GM12874 (cell line): Measurements from ENCODE around the gene SBSN.

Experiments
- CTCF ChIP-seq: IDR thresholded peaks from 2 replicates; pipeline ENCODE4 v1.5.1; 2011; ENCODE audit warnings: low read depth, mild to moderate bottlenecking, control low read depth, low read length, moderate library complexity; ENCODE audit not compliant: insufficient read depth

SBSN gene

GRCh38 chr19:35558400-35559280 lies 30.5 kb upstream of the SBSN start:
- no peak for TF ChIP-seq CTCF

GRCh38 chr19:35557539-35558399 lies 29.7 kb upstream of the SBSN start:
- 0 out of 2 replicates have a peak, but pooled peaks have one; percentile 4 for TF ChIP-seq CTCF

GRCh38 chr19:35556846-35557538 lies 28.9 kb upstream of the SBSN start:
- no peak for TF ChIP-seq CTCF

GRCh38 chr19:35556025-35556590 lies 28.0 kb upstream of the SBSN start:
- TF ChIP-seq CTCF: no peak

- TF ChIP-seq CTCF: peak; percentile 24; the same call in 1 of the 2 replicates
Measured at GRCh38 chr19:35555301-35556005, 27.3 kb upstream of the SBSN start.

GRCh38 chr19:35554076-35554475 lies 26.0 kb upstream of the SBSN start:
- no peak for TF ChIP-seq CTCF
